MM.1S (cell line): ENCODE results near the gene PRTN3.

ENCODE experiments used
- EZH2 ChIP-seq: fragments of 300-600 bp; sonication (generic); optimal IDR thresholded peaks from 2 replicates; pipeline ENCODE3; 2017; ENCODE audit warnings: low read depth, mild to moderate bottlenecking, antibody characterized with exemption, low read length, mixed read lengths
- EZH2phosphoT487 ChIP-seq: fragments of 300-600 bp; sonication (generic); IDR thresholded peaks from 2 replicates; pipeline ENCODE4 v1.6.1; 2018; ENCODE audit warnings: antibody characterized with exemption, low read length
- TF ChIP-seq, protein P1 (sequence below): fragments of 300-600 bp; sonication (generic); IDR thresholded peaks from 2 replicates; pipeline ENCODE4 v1.5.1; 2016; ENCODE audit warnings: antibody characterized with exemption, low read length, mixed read lengths

GRCh38 chr19:858284-858683, 17.5 kb downstream of the PRTN3 start:
- no peak for TF ChIP-seq EZH2
- TF ChIP-seq EZH2phosphoT487, result no peak
- TF ChIP-seq, protein P1, sequence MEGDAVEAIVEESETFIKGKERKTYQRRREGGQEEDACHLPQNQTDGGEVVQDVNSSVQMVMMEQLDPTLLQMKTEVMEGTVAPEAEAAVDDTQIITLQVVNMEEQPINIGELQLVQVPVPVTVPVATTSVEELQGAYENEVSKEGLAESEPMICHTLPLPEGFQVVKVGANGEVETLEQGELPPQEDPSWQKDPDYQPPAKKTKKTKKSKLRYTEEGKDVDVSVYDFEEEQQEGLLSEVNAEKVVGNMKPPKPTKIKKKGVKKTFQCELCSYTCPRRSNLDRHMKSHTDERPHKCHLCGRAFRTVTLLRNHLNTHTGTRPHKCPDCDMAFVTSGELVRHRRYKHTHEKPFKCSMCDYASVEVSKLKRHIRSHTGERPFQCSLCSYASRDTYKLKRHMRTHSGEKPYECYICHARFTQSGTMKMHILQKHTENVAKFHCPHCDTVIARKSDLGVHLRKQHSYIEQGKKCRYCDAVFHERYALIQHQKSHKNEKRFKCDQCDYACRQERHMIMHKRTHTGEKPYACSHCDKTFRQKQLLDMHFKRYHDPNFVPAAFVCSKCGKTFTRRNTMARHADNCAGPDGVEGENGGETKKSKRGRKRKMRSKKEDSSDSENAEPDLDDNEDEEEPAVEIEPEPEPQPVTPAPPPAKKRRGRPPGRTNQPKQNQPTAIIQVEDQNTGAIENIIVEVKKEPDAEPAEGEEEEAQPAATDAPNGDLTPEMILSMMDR, result no peak
